NCI-H748 (cell line): Measurements from ENCODE around the gene SOX4.

ENCODE experiments used
- DNase-seq: peaks from one replicate; lab custom pipeline; 2025; ENCODE audit not compliant: unreplicated experiment; lab: John Stamatoyannopoulos, UW

Gene SOX4

GRCh38 chr6:21612067-21612745, 18.7 kb downstream of the SOX4 start:
- peak; percentile 87 for DNase-seq

GRCh38 chr6:21613809-21614208, 20.3 kb downstream of the SOX4 start:
- DNase-seq, result no peak

GRCh38 chr6:21614226-21614625, 20.7 kb downstream of the SOX4 start:
- no peak for DNase-seq

- DNase-seq, result no peak
Observed at GRCh38 chr6:21615504-21615903, 22.0 kb downstream of the SOX4 start.

- no peak for DNase-seq
Observed at GRCh38 chr6:21616005-21616404, 22.5 kb downstream of the SOX4 start.

- DNase-seq, result no peak
Observed at GRCh38 chr6:21625642-21626041, 32.1 kb downstream of the SOX4 start.

GRCh38 chr6:21626756-21627155, 33.2 kb downstream of the SOX4 start:
- no peak for DNase-seq

- no peak for DNase-seq
Observed at GRCh38 chr6:21628160-21628559, 34.6 kb downstream of the SOX4 start.

- no peak for DNase-seq
Observed at GRCh38 chr6:21633511-21634109, 40.1 kb downstream of the SOX4 start.

- DNase-seq, result no peak
Observed at GRCh38 chr6:21634582-21634981, 41.0 kb downstream of the SOX4 start.

- no peak for DNase-seq
Observed at GRCh38 chr6:21636876-21637275, 43.3 kb downstream of the SOX4 start.

GRCh38 chr6:21639316-21639715, 45.8 kb downstream of the SOX4 start:
- no peak for DNase-seq
